GM21360 (cell line): Measurements from ENCODE around the gene PDE10A.
A peak's percentile ranks its signal among the peaks of the same experiment; 100 is the strongest.
"Not testable (repeated sequence)": the region's sequence is repeated elsewhere in the genome, so short reads cannot be mapped to it uniquely, and the experiment has no call there.

Source experiments
- ATAC-seq: cut with Tn5 transposase; IDR thresholded peaks from one replicate; pipeline ENCODE4 v1.9.1; 2021; ENCODE audit warnings: mild to moderate bottlenecking, moderate library complexity; ENCODE audit not compliant: unreplicated experiment

PDE10A gene

GRCh38 chr6:165628955-165629354 lies 34.1 kb downstream of the PDE10A start:
- no peak for ATAC-seq

GRCh38 chr6:165627366-165627765 lies 35.7 kb downstream of the PDE10A start:
- no peak for ATAC-seq

GRCh38 chr6:165626711-165627110 lies 36.3 kb downstream of the PDE10A start:
- no peak for ATAC-seq

- ATAC-seq: no peak
These were observed 38.0 kb downstream of the PDE10A start for GRCh38 chr6:165624871-165625639.

GRCh38 chr6:165621940-165622339 lies 41.1 kb downstream of the PDE10A start:
- no peak for ATAC-seq

- ATAC-seq: not testable (repeated sequence)
These were observed 44.1 kb downstream of the PDE10A start for GRCh38 chr6:165618891-165619290.

- no peak for ATAC-seq
These were observed 44.8 kb downstream of the PDE10A start for GRCh38 chr6:165618241-165618640.

- no peak for ATAC-seq
These were observed 45.5 kb downstream of the PDE10A start for GRCh38 chr6:165617528-165617927.

- no peak for ATAC-seq
These were observed 46.9 kb downstream of the PDE10A start for GRCh38 chr6:165616116-165616515.

GRCh38 chr6:165615636-165616035 lies 47.4 kb downstream of the PDE10A start:
- peak; percentile 95 for ATAC-seq

GRCh38 chr6:165611294-165611693 lies 51.7 kb downstream of the PDE10A start:
- ATAC-seq: no peak

GRCh38 chr6:165608577-165608976 lies 54.5 kb downstream of the PDE10A start:
- not testable (repeated sequence) for ATAC-seq

- no peak for ATAC-seq
These were observed 56.4 kb downstream of the PDE10A start for GRCh38 chr6:165606740-165607008.

GRCh38 chr6:165605901-165606739 lies 56.9 kb downstream of the PDE10A start:
- ATAC-seq: no peak

- ATAC-seq: no peak
These were observed 57.7 kb downstream of the PDE10A start for GRCh38 chr6:165605182-165605875.

GRCh38 chr6:165602291-165602690 lies 60.8 kb downstream of the PDE10A start:
- ATAC-seq: no peak

- ATAC-seq: no peak
These were observed 62.4 kb downstream of the PDE10A start for GRCh38 chr6:165600606-165601005.

- ATAC-seq: no peak
These were observed 63.2 kb downstream of the PDE10A start for GRCh38 chr6:165599596-165600487.

- no peak for ATAC-seq
These were observed 63.9 kb downstream of the PDE10A start for GRCh38 chr6:165599121-165599520.

GRCh38 chr6:165597821-165598220 lies 65.2 kb downstream of the PDE10A start:
- no peak for ATAC-seq
